ENCODE measurements around the gene ZNF280B.

DNA sequence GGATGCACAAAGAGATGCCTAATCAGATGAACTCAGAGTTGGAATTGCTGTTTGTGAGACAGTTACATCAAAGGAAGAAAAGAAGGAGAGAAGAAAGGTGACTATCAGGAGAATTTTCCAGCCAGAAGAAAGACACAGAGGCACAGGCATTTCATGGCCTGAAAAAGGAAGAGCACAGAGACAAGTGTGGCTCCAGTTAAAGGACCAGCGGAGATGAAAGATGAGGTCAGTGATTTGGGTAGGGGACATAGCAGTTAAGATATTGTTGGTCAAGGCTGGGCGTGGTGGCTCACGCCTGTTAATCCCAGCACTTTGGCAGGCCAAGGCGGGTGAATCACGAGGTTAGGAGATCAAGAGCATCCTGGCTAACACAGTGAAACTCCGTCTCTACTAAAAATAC lies 15.0 kb upstream of the ZNF280B start:
- TF ChIP-seq EZH2phosphoT487 (IDR thresholded peaks at IDR 0.05; ENCODE audit: borderline replicate concordance): no peak
- TF ChIP-seq EZH2 (IDR thresholded peaks at IDR 0.05): no peak
- TF ChIP-seq, protein P1, sequence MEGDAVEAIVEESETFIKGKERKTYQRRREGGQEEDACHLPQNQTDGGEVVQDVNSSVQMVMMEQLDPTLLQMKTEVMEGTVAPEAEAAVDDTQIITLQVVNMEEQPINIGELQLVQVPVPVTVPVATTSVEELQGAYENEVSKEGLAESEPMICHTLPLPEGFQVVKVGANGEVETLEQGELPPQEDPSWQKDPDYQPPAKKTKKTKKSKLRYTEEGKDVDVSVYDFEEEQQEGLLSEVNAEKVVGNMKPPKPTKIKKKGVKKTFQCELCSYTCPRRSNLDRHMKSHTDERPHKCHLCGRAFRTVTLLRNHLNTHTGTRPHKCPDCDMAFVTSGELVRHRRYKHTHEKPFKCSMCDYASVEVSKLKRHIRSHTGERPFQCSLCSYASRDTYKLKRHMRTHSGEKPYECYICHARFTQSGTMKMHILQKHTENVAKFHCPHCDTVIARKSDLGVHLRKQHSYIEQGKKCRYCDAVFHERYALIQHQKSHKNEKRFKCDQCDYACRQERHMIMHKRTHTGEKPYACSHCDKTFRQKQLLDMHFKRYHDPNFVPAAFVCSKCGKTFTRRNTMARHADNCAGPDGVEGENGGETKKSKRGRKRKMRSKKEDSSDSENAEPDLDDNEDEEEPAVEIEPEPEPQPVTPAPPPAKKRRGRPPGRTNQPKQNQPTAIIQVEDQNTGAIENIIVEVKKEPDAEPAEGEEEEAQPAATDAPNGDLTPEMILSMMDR (IDR thresholded peaks at IDR 0.05 in 2 of 3, conservative IDR thresholded peaks at IDR 0.05 in 1 of 3; ENCODE audit: borderline replicate concordance in 1 of 3, insufficient read depth in 1 of 3, low read depth in 2 of 3, low read length in 2 of 3): no peak

Data from HCT116 (cell line).